KMS-11 (cell line): Measurements from ENCODE around the gene FAM184B.
A peak's percentile ranks its signal among the peaks of the same experiment; 100 is the strongest.

Source experiments
- H2AFZ ChIP-seq: fragments of 200-600 bp; sonication (generic); 2 replicates; pipeline ENCODE4 v1.6.1; 2016; ENCODE audit warnings: antibody characterized with exemption, mixed run types, low read depth
- H3K27ac ChIP-seq: fragments of 200-600 bp; sonication (generic); 2 replicates; pipeline ENCODE4 v1.6.1; 2016; ENCODE audit warnings: mild to moderate bottlenecking, mixed run types
- H3K27me3 ChIP-seq: fragments of 200-600 bp; sonication (generic); 2 replicates; pipeline ENCODE4 v1.6.1; 2017; ENCODE audit warnings: mild to moderate bottlenecking, low read depth, mixed run types, moderate library complexity; ENCODE audit not compliant: insufficient read depth
- H3K36me3 ChIP-seq: fragments of 200-600 bp; sonication (generic); 2 replicates; pipeline ENCODE4 v1.6.1; 2017; ENCODE audit warnings: mild to moderate bottlenecking, mixed run types; ENCODE audit not compliant: insufficient read depth
- H3K4me1 ChIP-seq: fragments of 200-600 bp; sonication (generic); 2 replicates; pipeline ENCODE4 v1.6.1; 2016; ENCODE audit warnings: mild to moderate bottlenecking, low read depth, mixed run types; ENCODE audit not compliant: poor library complexity, severe bottlenecking
- H3K4me2 ChIP-seq: fragments of 200-600 bp; sonication (generic); 2 replicates; pipeline ENCODE4 v1.7.0; 2016; ENCODE audit warnings: mild to moderate bottlenecking, mixed run types
- H3K4me3 ChIP-seq: fragments of 200-600 bp; sonication (generic); IDR thresholded peaks from 2 replicates; pipeline ENCODE4 v1.6.1; 2017; ENCODE audit warnings: low read depth, low read length, mixed read lengths; ENCODE audit not compliant: insufficient read depth
- H3K79me2 ChIP-seq: fragments of 200-600 bp; sonication (generic); 2 replicates; pipeline ENCODE4 v1.6.1; 2016; ENCODE audit warnings: low read depth, mixed run types; ENCODE audit not compliant: insufficient read depth
- H3K9ac ChIP-seq: fragments of 200-600 bp; sonication (generic); 2 replicates; pipeline ENCODE4 v1.6.1; 2016; ENCODE audit warnings: mild to moderate bottlenecking, mixed run types
- H4K20me1 ChIP-seq: fragments of 200-600 bp; sonication (generic); 2 replicates; pipeline ENCODE4 v1.6.1; 2016; ENCODE audit warnings: mild to moderate bottlenecking, mixed run types; ENCODE audit not compliant: insufficient read depth
- TF ChIP-seq, protein P1 (sequence below): fragments of 200-600 bp; sonication (generic); conservative IDR thresholded peaks from 2 replicates; pipeline ENCODE4 v1.6.1; 2017; ENCODE audit warnings: low read depth, mild to moderate bottlenecking, antibody characterized with exemption, low read length, moderate library complexity, mixed read lengths

FAM184B gene

GRCh38 chr4:17781300-17782287 lies at the start of gene FAM184B:
TSS of gene FAM184B (minus strand) at chr4:17781621. CDS start at chr4:17781299, 322 bp downstream.
- H3K4me2 ChIP-seq: no peak within 1 kb of the TSS
- no peak within 1 kb of the TSS for H3K27ac ChIP-seq
- no peaks in the 10 kb centered on the region for H4K20me1 ChIP-seq
- no peak within 1 kb of the TSS for H3K4me3 ChIP-seq
- no peak within 1 kb of the TSS for H3K9ac ChIP-seq
- TF ChIP-seq, protein P1, sequence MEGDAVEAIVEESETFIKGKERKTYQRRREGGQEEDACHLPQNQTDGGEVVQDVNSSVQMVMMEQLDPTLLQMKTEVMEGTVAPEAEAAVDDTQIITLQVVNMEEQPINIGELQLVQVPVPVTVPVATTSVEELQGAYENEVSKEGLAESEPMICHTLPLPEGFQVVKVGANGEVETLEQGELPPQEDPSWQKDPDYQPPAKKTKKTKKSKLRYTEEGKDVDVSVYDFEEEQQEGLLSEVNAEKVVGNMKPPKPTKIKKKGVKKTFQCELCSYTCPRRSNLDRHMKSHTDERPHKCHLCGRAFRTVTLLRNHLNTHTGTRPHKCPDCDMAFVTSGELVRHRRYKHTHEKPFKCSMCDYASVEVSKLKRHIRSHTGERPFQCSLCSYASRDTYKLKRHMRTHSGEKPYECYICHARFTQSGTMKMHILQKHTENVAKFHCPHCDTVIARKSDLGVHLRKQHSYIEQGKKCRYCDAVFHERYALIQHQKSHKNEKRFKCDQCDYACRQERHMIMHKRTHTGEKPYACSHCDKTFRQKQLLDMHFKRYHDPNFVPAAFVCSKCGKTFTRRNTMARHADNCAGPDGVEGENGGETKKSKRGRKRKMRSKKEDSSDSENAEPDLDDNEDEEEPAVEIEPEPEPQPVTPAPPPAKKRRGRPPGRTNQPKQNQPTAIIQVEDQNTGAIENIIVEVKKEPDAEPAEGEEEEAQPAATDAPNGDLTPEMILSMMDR: no peak
- H3K27me3 ChIP-seq: no peaks in the 10 kb centered on the region
- no peak within 1 kb of the TSS for H2AFZ ChIP-seq
- no peaks in the 10 kb centered on the region for H3K79me2 ChIP-seq
- no peaks in the 10 kb centered on the region for H3K4me1 ChIP-seq
- no peaks in the 10 kb centered on the region for H3K36me3 ChIP-seq

GRCh38 chr4:17823871-17824669 lies 42.6 kb upstream of the FAM184B start:
- Histone ChIP-seq H4K20me1 (no peaks in the 10 kb centered on the region), H3K27ac (no peak overlapping the region), H3K4me1 (no peaks in the 10 kb centered on the region), H3K9ac (no peak overlapping the region), H2AFZ (no peak overlapping the region), H3K36me3 (no peaks in the 10 kb centered on the region), H3K4me2 (no peak overlapping the region), H3K79me2 (no peaks in the 10 kb centered on the region; the same call in 1 of the 2 replicates), H3K27me3 (no peaks in the 10 kb centered on the region), H3K4me3 (no peak overlapping the region)
- TF ChIP-seq, protein P1: no peak

DNA sequence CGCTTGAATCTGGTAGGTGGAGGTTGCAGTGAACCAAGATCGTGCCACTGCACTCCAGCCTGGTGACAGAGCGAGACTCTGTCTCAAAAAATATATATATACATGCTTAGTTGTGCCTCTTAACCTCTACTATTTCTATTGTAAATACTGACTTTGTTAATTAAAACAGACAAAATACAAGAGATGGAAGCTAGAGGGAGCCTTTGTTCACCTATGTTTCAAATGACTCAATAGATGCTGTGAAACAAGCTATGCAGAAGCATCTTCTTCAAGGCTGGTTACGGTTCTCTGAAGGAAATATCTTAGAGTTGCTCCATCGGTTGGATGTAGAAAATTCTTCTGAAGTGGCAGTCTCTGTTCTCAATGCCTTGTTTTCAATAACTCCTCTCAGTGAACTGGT lies 35.6 kb upstream of the FAM184B start:
- TF ChIP-seq, protein P1: peak; percentile 51
- Histone ChIP-seq H3K9ac (no peak overlapping the region), H3K36me3 (no peaks in the 10 kb centered on the region; the same call in 1 of the 2 replicates), H3K79me2 (peaks cover 60% of the 10 kb centered on the region), H3K4me2 (no peak overlapping the region), H4K20me1 (no peaks in the 10 kb centered on the region), H3K27ac (no peak overlapping the region), H3K27me3 (no peaks in the 10 kb centered on the region), H3K4me1 (peaks cover 22% of the 10 kb centered on the region), H2AFZ (no peak overlapping the region), H3K4me3 (no peak overlapping the region)

DNA sequence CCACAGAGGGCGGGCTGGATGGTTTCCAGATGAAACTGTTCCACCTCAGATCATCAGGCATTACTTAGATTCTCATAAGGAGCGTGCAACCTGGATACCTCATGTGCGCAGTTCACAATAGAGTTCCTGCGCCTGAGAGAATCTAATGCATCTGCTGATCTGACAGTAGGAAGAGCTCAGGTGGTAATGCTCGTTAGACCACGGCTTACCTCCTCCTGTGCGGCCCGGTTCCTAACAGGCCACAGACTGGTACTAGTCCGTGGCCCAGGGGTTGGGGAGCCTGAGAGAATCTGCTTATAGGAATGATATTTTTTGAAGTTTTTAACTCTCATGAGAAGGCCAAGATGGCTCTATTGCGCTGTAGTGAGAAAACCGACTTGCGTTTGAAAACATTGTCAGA lies 34.7 kb upstream of the FAM184B start:
- Histone ChIP-seq H3K36me3 (no peaks in the 10 kb centered on the region; the same call in 1 of the 2 replicates), H3K4me1 (peaks cover 22% of the 10 kb centered on the region), H3K27ac (no peak overlapping the region), H3K79me2 (peaks cover 68% of the 10 kb centered on the region), H2AFZ (no peak overlapping the region), H3K27me3 (no peaks in the 10 kb centered on the region), H3K9ac (no peak overlapping the region), H4K20me1 (no peaks in the 10 kb centered on the region), H3K4me3 (no peak overlapping the region), H3K4me2 (no peak overlapping the region)
- TF ChIP-seq, protein P1: no peak
